Right hindlimb (tissue), 1 donor: Measurements from ENCODE around the gene P2RY2.

Experiments
- DNase-seq: peaks from one replicate; pipeline ENCODE4 v3.0.0-alpha.2; 2018

Gene P2RY2

GRCh38 chr11:73218106-73218829, at the start of gene P2RY2:
P2RY2 (plus strand) TSS chr11:73218281; CDS start chr11:73234160, 15,879 bp downstream.
- DNase-seq = peak; percentile 53

DNA sequence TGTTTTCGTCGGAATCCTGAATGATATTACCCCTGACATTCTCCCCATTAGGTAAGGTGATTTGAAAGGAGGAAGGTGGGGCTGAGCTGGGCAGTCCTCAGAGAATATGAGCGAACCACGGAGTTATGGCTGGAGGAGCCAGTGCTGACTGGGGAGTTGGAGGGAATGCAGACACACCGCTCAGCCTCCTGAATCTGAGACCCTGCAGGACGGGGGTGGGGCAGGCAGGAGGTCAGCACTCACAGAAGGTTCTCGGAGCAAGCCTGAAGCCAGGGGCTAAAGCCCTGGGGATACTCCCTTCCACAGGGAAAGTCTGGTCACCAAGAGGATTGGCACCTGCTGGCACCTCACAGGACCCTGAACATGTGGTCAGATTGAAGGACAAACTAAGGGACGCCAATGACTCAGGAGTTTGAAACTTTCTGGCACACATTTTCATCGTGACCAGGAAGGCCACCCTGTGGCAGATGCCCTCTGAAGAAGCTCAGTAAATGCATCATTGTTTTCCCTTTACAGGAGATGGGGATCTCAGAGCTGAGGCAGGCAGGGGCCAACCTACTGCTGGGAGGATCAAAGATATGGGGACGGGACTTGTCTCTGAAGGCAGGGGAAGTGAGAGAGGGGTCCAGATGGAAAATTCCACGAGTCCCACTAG, 49.0 kb upstream of the P2RY2 start:
- no peak for DNase-seq

- no peak for DNase-seq
Observed at GRCh38 chr11:73170140-73170539, 47.9 kb upstream of the P2RY2 start.

- DNase-seq = no peak
Observed at GRCh38 chr11:73171436-73172161, 46.5 kb upstream of the P2RY2 start.

DNA sequence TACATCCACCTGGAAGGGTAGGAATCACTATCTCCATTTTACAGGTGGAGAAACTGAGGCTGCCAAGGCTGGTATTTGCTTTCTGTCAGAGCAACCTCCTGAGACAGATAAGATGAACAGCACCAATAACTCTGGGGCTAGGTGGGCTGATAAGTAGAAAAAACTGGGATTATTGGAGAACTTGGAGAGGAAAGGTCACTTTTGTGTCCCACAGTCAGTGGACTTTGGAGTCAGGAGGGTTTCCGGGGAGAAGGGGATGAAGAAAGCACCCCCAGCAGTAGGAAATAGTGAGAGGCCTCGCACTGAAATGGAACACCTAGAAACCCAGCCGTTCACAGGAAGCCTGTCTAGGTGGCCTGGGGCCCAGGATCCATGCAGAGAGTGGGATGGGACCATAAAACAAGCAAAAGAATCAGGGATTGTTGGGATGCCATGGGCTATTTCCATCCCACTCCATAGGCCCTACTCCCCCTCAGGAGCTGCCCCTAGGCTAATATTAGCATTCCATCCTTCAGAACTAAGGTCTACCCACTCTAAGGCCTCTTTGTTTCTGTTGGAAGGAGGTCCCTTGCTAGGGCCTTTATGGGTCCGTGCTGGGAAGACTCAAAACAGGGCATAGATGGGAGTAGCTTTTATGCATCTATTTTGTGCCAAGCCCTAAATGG, 45.0 kb upstream of the P2RY2 start:
- no peak for DNase-seq

GRCh38 chr11:73173755-73174494, 44.2 kb upstream of the P2RY2 start:
- no peak for DNase-seq

DNA sequence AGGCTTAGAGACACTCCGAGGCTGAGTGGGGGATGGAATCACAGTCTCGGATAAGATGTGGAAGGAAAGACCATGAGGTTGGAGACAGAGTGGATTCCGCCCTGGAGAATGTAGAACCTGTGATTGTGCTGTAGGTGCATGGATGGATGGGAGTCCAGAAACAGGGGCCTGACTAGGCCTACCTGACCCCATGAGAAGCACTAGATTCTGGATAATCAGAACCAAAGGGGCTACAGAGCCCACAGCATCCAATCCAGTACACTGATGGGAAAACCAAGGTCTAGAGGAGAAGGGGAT, 43.6 kb upstream of the P2RY2 start:
- DNase-seq = no peak

DNA sequence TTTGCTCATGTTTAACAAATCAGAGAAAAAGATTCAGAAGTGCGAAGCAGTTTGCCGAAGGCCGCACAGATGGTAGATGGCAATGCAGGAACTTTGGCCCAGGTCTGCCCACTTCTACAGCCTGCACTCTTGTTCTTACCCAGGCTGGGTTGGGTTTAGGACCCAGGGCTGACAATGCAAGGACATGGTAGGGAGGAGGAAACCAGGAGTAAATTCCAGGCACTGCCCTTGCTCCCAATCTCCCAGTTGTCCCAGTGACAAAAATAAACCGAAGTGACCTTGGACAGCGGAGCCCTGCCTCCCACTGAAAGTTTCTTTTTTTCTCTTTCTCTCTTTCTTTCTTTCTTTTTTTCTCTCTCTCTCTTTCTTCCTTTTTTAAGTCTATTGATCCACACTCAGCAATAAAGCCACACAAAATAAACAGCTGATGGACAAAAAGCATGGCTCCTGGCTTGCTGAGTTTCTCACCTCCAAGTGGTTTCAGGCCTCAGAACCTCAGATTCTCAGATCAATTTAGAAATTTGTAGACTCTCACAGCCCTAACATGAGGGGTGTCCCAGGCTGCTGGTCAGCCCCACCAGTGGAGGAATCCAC, 42.4 kb upstream of the P2RY2 start:
- DNase-seq = no peak

DNA sequence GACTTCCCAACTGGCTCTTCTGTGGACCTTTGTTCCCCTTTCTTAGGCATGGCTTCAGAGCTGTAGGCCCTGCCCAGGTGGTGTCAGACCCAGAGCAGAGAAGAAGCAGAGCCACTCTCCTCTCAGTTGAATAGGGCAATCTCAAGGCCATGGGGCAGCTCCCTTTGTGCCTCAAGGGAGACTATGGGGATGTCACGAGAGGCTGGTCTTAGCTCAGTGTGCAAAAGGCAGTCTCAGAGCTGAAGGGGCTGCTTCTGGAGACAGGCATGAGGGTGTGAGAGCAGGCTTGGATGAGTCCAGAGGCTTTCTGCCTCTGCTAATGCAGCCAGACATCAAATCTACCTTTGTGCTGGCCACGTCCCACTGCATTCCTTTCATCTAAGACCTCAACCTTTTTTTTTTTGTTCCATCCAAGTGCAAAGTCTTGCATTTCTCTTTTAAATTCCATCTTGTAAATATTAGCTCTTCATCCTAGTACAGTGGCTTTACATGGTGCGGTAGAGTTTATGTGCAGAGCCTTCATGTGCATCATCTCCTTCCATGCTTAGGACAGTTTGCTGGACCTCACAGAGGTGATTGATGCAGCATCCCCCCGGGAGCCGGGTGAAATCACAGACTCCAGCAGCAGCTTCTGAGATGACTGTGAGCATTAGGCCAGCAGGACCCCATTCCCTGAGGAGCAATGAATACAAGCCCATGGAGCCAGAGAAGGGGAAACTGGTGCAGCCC, 41.8 kb upstream of the P2RY2 start:
- no peak for DNase-seq

DNA sequence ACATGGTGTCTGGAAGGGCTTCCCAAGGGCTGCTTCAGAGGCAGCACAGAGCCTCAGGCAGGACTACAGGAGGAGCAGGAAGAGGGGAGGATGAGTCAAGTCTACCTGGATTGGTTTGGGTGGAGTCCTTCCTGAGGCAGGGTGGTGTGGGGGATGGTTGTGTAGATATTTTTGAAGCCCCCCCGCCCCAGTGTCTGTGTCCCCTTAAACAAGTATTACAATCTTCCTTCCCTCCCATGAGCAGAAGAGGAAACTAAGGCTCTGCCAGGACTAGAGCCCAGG, 41.3 kb upstream of the P2RY2 start:
- DNase-seq = no peak

DNA sequence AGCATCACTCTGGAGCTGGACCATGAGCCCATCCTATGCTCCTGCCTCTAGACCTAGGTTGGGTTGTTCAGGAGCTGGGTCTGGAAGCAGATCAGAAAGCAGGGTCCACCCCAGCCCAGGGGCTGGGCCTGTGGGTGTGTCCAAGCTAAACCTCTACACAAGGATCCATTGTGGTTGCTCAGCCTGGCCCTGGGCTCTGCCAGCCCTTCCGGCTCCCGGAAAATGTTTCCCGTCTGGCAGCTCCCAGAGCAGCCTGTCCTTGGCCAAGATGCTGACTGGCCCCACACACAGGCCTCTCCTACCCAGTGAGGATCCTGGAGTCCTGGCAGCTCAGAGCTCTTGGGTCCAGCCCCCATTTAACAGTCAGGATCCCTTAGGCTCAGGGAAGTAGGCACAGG, 40.7 kb upstream of the P2RY2 start:
- DNase-seq = peak; percentile 74

- peak; percentile 91 for DNase-seq
Observed at GRCh38 chr11:73177778-73178539, 40.1 kb upstream of the P2RY2 start.

DNA sequence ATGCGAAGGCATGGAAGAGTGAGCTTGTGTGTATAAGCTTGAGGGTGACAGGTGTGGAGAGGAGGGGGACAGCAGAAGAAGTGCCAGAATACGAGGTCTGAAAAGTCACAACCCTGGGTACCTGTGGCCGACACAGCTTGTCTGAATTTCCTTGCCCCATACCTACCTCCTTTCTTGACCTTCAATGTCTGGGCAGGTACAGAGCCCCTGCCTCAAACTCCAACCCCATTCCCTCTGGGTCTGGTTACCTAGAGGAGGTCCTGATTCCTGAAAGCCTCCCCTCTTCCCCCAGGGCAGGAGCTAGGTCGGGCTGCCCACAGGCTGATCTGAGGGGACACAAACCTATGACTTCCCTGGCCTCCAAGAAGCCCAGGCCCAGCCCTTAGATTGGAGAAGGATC, 39.4 kb upstream of the P2RY2 start:
- DNase-seq = no peak

DNA sequence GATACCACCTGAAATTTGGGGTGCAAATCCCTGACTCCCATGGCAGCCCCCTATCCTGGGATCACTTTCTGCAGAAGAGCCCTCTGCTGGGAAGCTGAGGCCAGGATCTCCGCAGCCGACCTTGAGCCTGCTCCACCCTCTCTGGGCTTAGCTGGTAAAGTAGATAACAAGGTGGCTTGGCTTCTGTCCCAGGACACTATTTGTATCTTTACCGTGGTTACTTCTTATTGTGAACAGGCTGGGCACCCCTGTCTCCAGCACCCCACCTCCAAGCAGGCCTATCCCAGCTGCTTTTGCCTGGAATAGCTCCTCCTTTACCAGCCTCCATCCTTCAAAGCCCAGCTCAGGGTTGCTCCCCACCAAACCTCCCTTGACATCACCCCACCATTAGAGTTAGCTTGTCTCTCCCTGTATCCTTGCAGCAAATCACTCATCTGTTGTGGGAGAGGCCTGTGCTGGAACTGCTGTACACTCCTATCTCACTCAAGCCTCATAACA, 35.2 kb upstream of the P2RY2 start:
- no peak for DNase-seq

GRCh38 chr11:73184953-73185671, 33.0 kb upstream of the P2RY2 start:
- DNase-seq = peak; percentile 48

- no peak for DNase-seq
Observed at GRCh38 chr11:73185680-73186293, 32.3 kb upstream of the P2RY2 start.

DNA sequence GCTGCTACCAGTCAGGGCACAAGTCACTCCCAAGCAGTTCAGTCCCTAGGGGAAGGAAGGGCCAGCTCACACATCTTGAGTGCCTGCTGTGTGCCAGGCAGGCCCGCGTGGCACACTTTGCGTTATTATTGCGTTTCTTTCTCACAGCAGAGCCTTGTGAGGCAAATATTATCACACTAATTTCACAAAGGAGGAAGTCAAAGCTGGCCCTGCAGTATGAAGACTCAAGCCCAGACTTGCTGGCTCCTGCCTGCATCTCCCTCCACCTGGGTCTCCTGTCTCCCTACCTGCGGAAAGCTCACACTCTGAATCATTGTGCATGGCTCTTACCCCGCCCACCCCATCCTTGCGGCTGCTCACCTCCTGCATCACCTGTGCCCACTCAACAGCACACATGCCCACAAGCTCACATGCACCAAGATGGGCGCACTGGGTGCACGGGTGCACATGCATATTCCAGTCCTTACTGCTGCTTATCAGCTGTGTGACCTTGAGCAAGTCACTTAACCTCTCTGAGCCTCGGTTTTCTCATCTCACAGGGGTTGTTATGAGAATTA, 31.7 kb upstream of the P2RY2 start:
- DNase-seq = no peak

DNA sequence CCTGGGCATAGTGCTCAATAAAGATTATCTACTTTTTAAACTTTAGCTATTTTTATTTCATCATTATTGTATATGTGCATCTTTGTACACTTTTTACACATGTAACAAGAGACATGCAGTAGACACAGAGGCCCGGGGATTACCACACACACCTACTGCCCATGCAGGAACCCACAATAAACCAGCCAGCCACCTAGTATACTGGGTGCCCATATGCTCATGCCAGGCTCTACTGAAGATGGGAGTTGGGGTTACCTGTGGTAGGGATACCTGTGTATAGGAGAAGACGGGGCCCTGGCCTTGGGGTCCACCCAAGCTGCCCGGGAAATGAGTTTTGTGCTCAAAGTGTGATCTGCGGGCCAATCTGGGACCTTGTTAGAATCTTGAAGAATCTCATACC, 31.2 kb upstream of the P2RY2 start:
- DNase-seq = no peak

GRCh38 chr11:73187854-73188253, 30.2 kb upstream of the P2RY2 start:
- no peak for DNase-seq

- DNase-seq = no peak
Observed at GRCh38 chr11:73188301-73188700, 29.8 kb upstream of the P2RY2 start.
